Measurements from ENCODE around the gene DENND1B.
"Not testable (repeated sequence)": the region's sequence is repeated elsewhere in the genome, so short reads cannot be mapped to it uniquely, and the experiment has no call there.

Gene DENND1B

DNA sequence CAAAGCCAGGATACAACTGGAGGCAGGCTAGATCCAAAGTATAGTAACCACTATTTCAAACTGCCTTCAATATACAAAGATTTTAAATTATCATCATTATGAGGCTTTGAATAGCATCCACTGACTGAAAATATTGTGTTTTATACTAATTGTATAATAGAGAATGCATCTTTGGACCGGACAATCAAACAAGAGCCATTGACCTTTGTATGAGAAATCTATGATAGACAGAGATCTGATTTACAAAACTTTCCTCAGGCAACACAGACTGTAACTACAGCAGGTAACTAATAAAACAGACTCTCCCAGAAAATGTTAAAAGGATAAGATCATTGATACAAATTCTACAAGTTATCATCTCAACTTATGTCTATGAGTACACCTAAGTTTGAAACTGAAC is 152.9 kb downstream of the DENND1B start:
- no peak for DNase-seq (ENCODE audit: low spot score)

DNA sequence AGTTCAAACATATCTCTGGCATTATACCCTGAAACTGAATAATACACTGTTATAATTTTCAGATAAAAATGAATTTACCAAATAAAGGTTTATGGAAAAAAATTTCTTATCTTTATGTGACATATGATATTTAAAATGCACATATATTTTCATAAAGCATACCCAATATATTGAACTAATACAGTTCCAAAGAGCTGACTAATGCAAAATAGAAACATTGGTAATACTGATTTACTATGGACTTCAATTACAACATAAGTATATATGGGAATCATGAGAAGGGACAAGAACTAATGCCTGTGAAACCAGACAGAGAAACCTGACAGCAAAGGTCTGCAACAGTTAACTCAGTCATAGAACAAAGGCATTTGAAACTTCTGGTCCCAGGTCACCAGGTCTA is 153.5 kb downstream of the DENND1B start:
- DNase-seq (ENCODE audit: low spot score) = no peak

DNA sequence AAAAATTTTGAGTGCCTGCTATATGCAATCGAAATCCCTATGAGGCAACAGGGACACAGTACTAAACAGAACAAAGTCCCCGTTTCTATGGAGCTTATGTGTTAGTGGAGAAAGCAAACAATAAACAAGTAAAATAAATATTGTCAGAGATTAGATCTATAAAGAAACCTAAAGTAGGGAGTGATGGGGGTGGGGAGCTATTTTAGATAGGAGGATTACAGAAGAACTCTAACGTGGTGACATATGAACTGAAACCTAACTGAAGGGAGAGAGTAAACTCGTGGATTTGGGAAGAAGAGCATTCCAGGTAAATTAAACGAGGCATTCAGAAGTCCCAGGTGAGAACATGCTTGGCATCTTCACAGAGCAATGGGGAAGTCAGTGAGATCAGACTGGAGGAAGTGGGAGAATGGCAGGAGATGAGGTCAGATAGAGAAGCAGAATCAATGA is 154.5 kb downstream of the DENND1B start:
- no peak for DNase-seq (ENCODE audit: low spot score)

DNA sequence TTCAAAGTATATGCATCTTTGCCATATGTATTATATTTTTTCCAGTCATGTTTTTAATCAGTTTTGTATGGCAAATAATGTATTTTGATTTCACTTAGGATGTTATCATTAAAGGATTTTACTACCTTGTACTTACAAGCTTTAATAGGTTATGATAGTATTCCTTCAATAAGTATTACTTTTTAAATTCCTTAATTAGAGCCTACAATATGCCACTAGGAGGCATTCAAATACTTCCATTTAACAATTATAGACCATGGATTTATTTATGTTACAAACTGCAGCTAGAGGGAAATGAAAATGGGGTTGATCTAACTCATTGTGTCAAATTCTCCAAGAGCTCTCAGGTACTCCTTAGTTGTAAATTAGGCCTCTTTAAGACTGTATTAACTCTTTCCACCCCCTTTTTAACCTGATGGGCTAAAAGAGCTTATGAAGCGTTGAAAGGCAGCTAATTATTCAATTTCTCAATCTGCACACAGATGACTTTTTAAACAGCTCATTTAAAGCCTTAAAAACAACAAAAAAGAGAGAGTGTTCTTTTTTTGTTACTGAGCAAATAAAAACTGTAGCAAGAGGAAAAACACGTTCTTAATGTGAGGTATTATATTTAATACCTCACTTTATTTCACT is 156.2 kb downstream of the DENND1B start:
- peak; percentile 5 for DNase-seq (ENCODE audit: low spot score)

DNA sequence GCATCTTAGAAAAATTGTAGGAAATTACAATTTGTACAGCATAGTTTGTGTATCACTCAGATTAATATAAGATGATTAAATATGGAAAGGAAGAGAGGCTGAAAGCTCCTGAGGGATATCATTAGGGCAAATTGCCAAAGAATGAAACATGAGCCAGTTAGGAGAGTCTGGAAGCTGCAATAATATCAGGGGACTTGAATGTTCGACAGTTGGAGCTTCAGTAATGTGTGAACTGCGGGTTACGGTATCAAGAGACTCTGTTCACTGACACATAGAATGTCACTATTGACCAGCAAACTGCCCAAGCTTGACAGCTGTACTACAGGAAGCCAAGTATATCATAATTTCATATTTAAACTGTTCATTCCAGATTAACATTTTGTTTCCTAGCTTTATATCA is 157.2 kb downstream of the DENND1B start:
- no peak for DNase-seq (ENCODE audit: low spot score)

DNA sequence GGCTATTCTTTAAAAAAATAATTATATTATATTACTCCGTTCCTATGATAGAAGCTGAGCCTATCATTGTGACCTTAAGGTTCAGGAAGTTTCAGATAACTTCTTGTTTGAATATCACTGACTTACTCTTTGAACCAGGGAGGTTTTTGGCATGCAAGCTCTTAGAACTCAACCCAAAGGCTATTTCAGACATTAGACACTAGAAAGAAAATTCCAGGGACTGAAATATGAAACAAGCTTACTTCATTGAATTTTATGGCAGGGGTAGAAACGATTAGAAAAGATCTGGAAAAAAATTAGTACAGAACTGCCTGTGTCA is 159.6 kb downstream of the DENND1B start:
- DNase-seq (ENCODE audit: low spot score) = no peak

DNA sequence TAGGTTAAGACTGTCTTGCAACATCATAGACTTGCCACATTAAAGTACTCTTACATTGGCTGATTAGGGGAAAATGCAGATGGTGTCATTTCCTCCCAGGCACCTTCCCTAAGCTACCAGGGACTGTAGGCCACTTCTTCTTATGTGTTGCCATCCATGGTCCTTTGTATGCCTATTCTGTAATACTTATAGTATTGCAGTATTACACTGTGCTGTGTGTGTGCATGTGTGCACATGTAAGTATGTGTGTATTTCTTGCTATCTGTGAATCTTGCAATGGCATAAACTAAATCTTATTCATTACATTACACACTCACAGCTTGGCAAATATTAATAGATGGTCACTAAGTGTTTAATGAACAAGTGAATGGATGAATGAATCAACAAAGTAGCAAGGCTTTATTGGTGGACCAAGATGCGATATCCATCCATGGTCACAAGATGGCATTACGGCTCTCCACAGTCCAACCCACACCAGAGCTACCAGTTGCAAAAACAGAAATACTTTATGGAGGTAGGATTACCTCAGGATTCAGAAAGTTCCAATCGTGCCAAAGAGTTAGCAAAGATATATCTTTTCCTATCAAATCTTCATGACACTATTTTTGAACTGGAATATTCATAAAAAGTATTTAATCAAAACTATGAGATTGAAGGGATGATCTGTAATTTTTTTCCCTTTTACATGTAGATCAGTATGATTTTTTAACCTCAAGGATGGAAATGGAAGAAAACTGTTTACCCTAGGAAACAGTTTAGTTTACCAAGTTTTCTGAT is 160.2 kb downstream of the DENND1B start:
- peak; percentile 5 for DNase-seq (ENCODE audit: low spot score)

DNA sequence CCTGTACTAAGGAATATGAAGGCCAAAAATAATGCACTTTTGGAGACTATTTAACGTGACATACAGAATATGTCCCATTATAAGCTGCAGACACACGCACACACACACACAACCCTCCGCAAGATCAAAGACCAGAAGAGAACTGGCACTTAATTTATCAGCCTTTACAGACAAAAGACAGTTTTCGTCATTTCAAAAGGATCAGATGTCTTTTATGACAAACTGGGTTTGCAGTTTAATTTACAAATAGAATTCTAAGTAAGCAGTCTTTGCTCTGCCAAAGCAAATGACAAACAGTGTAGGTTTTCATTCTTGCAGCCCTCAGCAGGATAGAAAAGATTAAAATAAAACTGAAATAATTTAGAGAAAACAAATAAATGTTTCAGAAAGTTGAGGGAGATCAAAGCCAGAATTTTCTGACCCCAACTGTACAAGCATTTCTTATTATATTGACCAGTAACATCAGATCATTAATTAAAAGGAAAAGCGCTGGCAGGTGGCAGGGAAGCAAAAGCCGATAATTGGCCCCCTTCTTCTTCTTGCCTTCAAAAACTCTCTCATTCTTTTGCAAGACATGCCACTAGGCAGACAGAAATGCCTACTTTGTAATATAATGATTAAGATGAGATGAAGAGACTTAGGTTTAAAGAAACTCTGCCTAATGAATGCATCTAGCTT is 169.0 kb downstream of the DENND1B start:
- DNase-seq (ENCODE audit: low spot score) = no peak

DNA sequence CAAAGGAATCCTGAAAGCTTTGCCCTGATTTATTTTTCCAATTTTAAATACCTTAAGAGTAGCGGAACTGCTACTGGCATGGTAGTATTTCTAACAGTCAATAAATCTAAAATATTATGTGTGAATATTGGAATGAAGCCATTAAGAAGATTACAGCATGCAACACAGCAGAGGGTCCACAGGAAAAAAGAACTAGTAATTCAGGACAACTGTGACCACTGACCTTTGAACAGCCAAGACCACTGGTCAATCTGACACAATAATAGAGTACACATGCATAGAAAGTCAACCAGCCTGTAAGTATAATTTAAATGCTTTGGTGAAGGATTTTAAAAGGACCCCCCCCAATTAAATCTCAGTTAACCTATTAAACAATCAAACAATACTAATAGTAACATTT is 171.0 kb downstream of the DENND1B start:
- DNase-seq (ENCODE audit: low spot score) = no peak

DNA sequence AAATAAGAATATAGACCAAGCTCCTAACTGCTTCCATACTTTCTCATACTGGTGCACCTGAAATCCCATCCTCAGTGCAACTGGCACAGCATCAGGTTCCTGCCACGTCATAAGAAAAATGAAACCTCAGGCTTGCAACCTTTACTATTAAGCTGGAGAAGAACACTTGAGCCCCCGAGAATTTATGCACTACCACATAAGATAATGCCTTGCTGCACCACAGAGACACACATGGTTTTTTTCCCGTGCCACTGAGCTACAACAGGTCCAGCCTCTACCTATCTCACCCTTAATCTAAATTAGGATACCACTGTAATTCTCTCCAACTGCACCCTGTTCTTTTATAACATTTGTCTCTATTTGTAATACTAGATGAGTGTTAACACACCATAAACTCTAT is 174.5 kb downstream of the DENND1B start:
- no peak for DNase-seq (ENCODE audit: low spot score)

DNA sequence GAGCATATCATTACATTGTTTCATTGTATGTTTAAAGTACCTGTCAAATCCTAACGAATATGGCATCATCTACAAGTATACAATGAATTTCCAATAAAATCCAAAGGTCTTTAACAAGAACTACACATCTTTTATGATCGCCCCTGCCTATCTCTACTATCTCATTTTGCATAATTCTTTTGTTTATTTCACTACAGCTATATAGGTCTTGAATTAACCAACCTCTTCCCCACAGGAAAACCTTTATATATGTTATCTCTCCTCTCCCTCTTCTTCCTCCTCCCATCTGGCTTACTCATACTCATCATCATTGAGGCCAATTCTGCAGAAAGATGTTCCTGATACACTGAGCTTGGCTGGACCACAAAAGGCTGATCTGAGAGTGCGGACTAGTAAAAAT is 175.5 kb downstream of the DENND1B start:
- DNase-seq (ENCODE audit: low spot score) = no peak

DNA sequence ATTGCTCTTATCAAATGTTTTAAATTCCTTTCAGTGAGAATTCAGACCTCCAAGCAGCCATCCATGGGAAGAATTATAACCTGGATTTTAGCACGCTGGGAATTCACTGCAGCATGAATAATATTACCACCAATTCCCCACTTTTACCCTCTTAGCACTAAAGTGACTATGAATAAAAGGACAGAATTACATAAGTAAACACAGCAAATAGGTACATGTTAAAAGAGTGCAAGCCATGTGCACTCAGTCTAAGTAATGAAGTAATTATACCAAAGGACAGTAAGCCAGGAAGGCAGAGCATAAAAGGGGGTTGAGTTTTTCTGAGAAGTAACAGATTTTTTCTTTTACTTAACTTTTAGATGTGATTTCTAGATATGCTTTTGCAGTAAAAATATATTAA is 176.3 kb downstream of the DENND1B start:
- no peak for DNase-seq (ENCODE audit: low spot score)

DNA sequence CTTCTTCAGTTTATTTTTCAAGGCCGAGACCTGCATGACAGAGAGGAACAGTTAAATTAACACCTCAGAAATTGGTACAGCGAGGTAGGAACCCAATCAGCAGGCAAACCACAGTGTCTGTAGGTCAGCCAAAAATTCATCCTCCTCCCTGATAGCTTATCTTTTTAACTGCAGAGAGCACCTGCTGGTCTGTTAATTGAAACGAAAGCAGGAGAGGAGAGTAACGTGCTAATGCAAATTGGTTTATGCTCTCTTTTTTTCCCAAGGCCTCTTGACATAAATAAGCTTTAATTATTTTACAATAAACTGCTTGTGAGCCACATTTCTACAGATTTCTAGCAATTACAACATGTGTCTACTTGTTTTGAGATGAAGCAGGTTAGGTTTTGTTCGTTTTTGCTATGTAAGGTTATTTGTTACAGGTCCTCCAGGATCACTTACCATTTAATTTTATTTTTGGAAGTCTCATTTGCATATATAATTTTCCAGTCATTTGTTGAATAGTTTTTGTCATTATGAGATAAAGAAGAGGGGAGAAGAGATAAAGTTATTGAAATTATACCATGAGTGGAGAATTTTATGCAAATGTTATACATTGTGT is 179.9 kb downstream of the DENND1B start:
- no peak for DNase-seq (ENCODE audit: low spot score)

DNA sequence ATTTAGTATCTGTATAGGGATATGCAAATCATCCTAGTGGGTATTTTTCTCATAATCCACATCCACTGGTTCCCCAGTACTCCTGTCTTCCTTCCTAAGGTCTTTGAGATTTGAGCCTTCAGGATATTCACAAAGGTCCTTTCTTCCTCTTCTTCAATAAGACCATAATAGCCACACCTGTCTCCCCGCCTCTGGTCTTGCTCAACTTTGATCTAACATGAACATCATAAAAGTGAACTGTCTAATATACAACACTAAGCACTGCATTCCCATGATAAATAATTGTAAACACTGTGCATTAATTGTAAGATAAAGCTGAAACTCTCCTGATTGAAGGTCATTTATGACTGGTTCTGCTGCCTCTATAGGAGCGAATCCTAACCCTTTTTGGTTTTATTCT is 184.6 kb downstream of the DENND1B start:
- no peak for DNase-seq (ENCODE audit: low spot score)

DNA sequence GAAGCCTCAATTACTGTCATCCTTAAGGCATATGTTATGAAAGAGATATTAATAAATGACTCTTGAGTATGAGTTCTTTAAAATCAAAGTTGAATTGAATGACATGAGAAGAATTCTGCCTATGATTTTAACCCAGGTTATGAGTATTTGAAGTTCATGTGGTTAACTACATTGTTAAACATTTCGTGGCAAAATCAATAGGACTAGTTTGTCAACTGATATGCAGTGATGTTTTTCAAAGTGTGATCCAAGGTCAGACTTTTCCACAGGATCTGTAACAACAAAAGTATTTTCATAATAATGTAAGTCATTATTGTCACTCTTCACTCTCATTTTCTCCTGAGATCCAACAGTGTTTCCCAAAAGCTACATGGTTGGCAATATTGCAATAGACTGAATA is 189.5 kb downstream of the DENND1B start:
- no peak for DNase-seq (ENCODE audit: low spot score)

DNA sequence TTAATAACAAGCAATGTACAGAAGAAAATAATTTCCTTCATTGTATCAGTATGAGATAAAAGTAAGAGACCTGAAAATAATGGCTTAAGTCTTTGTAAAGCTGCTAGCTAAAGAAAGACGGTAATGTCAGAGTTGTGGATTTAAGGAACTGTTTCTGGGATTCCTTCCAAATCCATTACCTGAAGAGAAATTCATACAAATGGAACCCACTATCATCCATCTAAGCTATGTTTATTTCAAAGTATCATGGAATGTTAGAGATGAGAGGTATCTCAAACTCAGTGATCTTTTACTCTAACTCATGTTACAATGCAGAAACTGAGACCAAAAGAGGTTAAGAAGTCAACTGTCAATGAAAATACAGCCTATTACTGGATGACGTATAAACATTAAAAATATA is 197.7 kb downstream of the DENND1B start:
- DNase-seq (ENCODE audit: low spot score) = no peak

DNA sequence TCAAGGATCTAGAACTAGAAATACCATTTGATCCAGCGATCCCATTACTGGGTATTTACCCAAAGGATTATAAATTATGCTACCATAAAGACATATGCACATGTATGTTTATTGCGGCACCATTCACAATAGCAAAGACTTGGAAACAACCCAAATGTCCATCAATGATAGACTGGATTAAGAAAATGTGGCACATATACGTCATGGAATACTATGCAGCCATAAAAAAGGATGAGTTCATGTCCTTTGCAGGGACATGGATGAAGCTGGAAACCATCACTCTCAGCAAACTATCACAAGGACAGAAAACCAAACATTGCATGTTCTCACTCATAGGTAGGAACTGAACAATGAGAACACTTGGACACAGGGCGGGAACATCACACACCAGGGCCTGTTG is 199.7 kb downstream of the DENND1B start:
- not testable (repeated sequence) for DNase-seq (ENCODE audit: low spot score)

DNA sequence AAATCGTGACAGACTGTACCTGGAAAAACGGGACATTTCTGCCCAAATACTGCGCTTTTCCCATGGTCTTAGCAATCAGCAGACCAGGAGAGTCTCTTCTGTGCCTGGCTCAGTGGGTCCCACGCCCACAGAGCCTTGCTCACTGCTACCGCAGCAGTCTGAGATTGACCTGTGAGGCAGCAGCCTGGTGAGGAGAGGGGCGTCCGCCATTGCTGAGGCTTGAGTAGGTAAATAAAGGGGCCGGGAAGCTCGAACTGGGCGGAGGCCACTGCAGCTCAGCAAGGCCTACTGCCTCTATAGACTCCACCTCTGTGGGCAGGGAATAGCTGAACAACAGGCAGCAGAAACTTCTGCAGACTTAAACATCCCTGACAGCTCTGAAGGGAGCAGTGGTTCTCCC is 203.1 kb downstream of the DENND1B start:
- no peak for DNase-seq (ENCODE audit: low spot score)

DNA sequence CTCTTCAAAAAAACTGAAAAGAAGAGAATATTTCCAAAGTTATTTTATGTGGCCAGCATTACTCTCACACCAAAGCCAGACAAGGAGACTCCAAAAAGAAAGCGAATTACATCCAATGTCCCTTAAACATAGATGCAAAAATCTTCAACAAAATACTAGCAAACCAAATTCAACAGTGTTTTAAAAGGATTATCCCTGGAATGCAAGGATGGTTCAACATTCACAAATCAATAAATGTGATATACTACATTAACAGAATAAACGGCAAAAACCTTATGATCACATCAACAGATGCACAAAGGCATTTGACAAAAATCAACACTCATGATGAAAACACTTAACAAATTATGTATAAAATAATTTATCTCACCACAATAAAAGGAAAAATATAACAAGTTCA is 207.8 kb downstream of the DENND1B start:
- DNase-seq (ENCODE audit: low spot score) = no peak

DNA sequence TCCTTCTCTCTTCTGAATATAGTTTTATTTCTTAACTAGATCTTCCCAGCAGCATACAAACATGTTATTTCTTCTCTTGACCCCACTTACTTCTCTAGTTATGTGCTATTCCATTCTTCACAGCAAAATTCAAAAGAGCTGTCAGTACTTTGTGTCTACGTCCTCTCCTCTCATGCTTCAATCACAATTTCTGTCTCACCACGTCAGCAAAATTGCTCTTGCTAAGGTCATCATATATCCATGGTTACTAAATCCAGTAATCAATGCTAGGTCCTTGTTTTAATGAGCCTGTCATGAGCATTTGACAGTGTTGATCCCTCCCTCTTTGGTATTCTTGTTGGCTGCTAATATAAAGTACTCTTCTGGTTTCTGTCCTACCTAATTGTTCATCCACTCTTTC is 214.2 kb downstream of the DENND1B start:
- no peak for DNase-seq (ENCODE audit: low spot score)

DNA sequence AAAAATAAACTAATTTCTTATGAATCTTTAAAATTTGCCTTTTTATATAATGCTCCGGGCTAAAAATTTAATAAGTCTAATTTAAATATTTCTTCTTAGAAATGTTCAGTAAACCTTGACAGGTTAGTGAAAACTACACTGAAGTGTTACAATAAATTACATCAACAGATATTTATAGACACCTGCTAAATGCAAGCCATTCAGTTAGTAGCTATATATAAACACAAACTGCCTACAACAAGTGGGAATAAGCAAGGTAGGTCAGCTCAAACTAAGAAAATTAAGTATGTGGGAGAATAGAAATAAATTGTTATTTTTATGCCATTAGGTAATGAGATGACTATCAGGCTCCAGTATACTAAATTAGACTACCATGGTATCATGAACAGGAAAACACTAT is 215.6 kb downstream of the DENND1B start:
- no peak for DNase-seq (ENCODE audit: low spot score)

DNA sequence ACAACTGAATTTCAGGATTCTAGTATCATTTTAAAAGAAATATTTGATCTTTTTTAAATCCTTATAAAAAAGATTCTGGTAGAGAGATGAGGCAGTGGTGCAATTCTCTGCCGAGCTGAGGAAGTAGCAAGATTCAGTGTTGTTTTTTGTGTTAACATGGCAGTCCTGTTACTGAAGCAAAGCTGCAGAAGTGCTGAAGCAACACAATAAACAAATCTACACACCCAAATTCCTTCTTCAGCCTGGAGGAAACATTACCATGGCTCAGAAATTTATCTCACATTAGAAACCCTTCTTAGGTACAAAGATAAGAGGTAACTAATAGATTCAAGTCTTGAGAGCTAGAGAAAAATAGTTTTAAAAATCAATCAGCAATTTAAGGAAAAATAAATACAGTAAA is 216.0 kb downstream of the DENND1B start:
- DNase-seq (ENCODE audit: low spot score) = no peak

DNA sequence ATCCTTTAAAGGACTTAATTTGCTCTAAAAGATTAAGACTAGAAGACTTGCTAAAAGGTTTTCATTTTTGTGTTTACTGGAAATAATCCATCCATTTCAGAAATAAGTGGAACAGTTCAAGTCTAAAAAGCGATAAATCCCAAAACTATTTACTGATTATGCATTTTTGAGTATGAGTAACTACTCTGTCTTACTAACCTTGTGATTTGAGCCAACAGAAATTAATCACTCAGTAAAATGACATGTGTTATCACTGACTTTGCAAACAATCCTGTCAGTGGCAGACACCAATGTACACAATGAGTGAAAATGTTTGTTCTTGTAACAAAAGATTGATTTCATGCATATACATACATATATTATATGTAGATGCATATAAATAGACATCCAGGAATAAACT is 218.0 kb downstream of the DENND1B start:
- no peak for DNase-seq (ENCODE audit: low spot score)
